GM12865 (cell line): Measurements from ENCODE around the gene SPP1.
A peak's percentile ranks its signal among the peaks of the same experiment; 100 is the strongest.
"Not testable (repeated sequence)": the region's sequence is repeated elsewhere in the genome, so short reads cannot be mapped to it uniquely, and the experiment has no call there.

ENCODE experiments used
- DNase-seq: peaks from one replicate; pipeline ENCODE4 v3.0.0; 2010; ENCODE audit warnings: low read depth
- H3K4me3 ChIP-seq: 2 replicates; pipeline ENCODE4 v1.5.1; 2011; ENCODE audit warnings: mild to moderate bottlenecking, low read depth, low read length, control low read depth
- TF ChIP-seq, protein P1 (sequence below): IDR thresholded peaks from 2 replicates; pipeline ENCODE4 v1.5.1; 2011; ENCODE audit warnings: low read length, control low read depth, low read depth, inconsistent platforms; ENCODE audit not compliant: insufficient read depth; ENCODE audit errors: missing control alignments

The SPP1 gene

DNA sequence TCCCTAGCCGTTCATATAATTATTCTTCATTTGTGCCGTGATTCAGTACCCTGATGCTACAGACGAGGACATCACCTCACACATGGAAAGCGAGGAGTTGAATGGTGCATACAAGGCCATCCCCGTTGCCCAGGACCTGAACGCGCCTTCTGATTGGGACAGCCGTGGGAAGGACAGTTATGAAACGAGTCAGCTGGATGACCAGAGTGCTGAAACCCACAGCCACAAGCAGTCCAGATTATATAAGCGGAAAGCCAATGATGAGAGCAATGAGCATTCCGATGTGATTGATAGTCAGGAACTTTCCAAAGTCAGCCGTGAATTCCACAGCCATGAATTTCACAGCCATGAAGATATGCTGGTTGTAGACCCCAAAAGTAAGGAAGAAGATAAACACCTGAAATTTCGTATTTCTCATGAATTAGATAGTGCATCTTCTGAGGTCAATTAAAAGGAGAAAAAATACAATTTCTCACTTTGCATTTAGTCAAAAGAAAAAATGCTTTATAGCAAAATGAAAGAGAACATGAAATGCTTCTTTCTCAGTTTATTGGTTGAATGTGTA, 7.0 kb downstream of the SPP1 start:
- TF ChIP-seq, protein P1, sequence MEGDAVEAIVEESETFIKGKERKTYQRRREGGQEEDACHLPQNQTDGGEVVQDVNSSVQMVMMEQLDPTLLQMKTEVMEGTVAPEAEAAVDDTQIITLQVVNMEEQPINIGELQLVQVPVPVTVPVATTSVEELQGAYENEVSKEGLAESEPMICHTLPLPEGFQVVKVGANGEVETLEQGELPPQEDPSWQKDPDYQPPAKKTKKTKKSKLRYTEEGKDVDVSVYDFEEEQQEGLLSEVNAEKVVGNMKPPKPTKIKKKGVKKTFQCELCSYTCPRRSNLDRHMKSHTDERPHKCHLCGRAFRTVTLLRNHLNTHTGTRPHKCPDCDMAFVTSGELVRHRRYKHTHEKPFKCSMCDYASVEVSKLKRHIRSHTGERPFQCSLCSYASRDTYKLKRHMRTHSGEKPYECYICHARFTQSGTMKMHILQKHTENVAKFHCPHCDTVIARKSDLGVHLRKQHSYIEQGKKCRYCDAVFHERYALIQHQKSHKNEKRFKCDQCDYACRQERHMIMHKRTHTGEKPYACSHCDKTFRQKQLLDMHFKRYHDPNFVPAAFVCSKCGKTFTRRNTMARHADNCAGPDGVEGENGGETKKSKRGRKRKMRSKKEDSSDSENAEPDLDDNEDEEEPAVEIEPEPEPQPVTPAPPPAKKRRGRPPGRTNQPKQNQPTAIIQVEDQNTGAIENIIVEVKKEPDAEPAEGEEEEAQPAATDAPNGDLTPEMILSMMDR: no peak
- DNase-seq: no peak
- H3K4me3 ChIP-seq: no peak overlapping the region

DNA sequence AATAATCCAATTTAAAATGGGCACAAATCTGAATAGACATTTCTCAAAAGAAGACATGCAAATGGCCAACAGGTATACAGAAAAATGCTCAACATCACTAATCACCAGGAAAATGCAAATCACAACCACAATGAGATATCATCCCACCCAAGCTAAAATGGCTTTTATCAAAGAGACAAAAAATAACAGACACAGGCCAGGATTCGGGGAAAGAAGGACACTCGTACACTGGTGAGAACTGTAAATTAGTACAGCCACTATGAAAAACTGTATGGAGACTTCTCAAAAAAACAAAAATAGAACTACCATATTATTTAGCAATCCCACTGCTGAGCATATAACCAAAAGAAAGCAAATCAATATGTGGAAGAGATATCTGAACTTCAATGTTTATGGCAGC, 8.5 kb downstream of the SPP1 start:
- H3K4me3 ChIP-seq: no peak overlapping the region
- no peak for DNase-seq
- TF ChIP-seq, protein P1: no peak

DNA sequence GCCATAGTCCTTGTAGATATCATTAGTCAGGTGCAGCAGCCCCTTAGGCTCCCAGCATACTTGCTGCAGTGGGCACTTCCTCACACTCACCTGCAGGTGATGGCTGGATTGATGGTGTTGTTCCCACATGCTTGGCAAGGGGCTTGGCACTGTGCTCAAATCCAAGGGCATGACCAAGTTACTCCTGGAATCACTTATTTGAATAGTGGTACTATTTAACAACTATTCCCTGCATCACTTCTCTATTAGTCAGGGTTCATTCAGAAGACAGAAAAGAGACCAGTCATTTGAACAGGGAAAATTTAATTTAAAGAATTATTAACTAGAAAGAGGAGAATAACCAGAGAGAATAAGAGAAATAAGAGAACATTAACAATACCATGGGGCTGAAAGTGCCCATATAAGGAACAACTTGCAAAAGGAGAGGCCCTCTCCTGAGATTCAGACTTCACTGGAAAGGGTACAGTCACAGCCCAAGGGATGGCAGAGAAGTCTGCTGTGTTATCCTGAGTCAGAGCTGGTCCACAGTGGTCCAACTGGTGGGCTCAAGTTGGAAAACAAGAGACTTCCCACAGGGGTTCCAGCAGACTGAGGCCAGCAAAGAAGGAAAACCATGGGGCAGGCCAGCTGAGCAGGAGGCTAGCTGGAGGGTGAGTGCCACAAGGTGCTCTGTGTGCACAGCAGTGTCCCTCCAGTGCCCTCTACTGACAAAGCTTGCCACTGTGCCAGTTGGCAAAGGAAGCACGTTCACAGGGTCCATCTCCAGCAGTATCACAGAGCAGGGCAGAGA, 9.8 kb downstream of the SPP1 start:
- H3K4me3 ChIP-seq: no peak overlapping the region
- TF ChIP-seq, protein P1: peak; percentile 60
- peak; percentile 38 for DNase-seq

DNA sequence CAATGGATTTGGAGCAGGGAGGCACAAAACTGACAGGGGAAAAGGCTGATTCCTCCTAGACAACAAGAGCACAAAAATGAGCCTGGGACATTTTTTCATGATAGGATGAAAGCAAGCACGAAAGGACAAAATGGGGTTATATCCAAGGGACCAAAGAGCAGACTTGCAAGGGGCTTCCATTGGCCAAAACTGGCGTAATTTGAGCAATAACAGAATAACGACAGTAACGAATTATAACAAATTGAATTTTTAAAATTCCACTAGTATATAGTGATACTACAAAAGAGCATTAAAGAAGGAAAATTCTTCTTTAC, 10.3 kb downstream of the SPP1 start:
- H3K4me3 ChIP-seq: no peak overlapping the region
- TF ChIP-seq, protein P1: no peak
- no peak for DNase-seq

DNA sequence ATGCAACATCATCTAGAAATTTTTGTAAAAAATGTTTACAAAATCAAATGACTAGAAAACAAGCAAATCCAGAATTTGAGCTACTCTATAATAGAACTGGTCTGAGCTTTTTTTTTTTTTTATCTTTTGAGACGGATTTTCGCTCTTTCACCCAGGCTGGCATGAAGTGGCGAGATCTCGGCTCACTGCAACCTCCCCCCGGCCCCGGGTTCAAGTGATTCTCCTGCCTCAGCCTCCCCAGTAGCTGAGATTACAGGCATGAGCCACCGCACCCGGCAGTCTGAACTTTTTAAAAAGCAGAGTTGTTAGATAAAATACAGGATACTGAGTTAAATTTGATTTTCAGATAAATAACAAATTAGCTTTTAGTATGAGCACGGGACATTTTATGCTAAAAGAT, 11.0 kb downstream of the SPP1 start:
- TF ChIP-seq, protein P1: no peak
- DNase-seq: no peak
- H3K4me3 ChIP-seq: no peak overlapping the region

DNA sequence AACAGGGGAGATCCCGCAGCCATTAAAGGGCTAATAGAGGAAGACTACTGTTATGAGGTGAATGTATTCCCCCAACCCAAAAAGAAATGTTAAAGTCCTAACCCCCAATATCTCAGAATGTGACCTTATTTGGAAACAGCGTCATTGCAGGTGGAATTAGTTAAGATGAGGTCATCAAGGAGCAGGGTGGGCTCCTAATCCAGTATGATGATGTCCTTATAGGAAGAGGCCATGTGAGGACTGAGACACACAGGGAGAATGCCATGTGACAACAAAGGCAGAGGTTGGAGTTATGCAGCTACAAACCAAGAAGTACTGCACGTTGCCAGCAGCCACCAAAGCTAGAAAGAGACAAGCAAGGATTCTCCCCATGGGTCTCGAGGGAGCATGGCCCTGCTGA, 14.3 kb downstream of the SPP1 start:
- DNase-seq: no peak
- TF ChIP-seq, protein P1: no peak
- H3K4me3 ChIP-seq: no peak overlapping the region

DNA sequence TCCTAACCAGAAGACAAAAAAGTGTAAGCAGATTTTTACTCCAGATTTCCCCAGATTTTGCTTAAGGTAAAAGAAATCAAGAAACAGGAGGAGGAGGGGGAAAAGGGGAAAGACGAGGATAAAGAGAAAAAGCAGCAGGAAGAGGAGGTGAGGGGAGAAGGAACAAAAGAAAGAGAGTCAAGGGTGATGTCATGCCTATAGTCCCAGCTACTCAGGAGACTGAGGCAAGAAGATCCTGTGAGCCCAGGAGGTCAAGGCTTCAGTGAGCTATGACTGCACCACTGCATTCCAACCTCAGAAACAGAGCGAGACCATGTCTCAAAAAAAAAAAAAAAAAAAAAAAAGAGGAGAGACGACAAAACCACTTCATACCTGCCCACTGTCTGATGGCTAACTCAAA, 19.9 kb downstream of the SPP1 start:
- no peak for DNase-seq
- TF ChIP-seq, protein P1: no peak
- no peak overlapping the region for H3K4me3 ChIP-seq

DNA sequence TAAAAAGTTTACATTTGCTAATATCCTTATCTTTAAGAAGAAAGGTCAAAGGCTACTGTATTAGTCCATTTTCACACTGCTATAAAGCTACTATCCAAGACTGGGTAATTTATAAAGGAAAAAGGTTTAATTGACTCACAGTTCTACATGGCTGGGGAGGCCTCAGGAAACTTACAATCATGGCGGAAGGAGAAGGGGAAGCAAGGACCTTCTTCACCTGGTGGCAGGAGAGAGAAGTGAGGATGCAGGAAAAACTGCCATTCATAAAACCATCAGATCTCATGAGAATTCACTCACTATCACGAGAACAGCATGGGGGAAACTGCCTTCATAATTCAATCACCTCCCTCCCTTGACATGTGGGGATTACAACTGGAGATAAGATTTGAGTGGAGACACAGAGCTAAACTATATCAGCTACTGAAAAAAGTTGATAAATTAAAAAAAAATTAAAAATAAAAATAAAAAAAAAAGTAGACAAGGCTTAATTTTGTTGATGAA, 23.7 kb downstream of the SPP1 start:
- H3K4me3 ChIP-seq, DNase-seq: not testable (repeated sequence)
